Calu3 (cell line): ENCODE results near the gene TRIM37. TPM values are rescaled to one million over a fixed set of nuclear protein-coding genes. Genes with fewer than 3 reads are reported as not detected.

Experiments
- BruUV-seq: library from RNA; stranded (reverse); fragments of 400-500 nt; replicated peaks from 2 replicates; lab custom pipeline; 2021; lab: Mats Ljungman, UMichigan
- CTCF ChIA-PET: fragments of 300-600 bp; sonication (Branson Sonifier 250); formaldehyde crosslinking; loops from one replicate; lab custom pipeline; 2022; ENCODE audit warnings: antibody characterized with exemption; lab: Charles Lee
- DNase-seq: peaks from one replicate; pipeline ENCODE4 v3.0.0; 2022
- H3K27ac Mint-ChIP-seq: one replicate; pipeline ENCODE4 v1.8.0; 2022; ENCODE audit warnings: mixed read lengths; ENCODE audit not compliant: unreplicated experiment
- H3K27me3 Mint-ChIP-seq: one replicate; pipeline ENCODE4 v1.8.0; 2022; ENCODE audit warnings: mixed read lengths; ENCODE audit not compliant: unreplicated experiment
- H3K36me3 Mint-ChIP-seq: one replicate; pipeline ENCODE4 v1.8.0; 2022; ENCODE audit warnings: mild to moderate bottlenecking, moderate library complexity, mixed read lengths; ENCODE audit not compliant: insufficient read depth, unreplicated experiment
- H3K4me1 Mint-ChIP-seq: one replicate; pipeline ENCODE4 v1.8.0; 2022; ENCODE audit warnings: mild to moderate bottlenecking, low read depth, mixed read lengths; ENCODE audit not compliant: unreplicated experiment
- H3K4me3 Mint-ChIP-seq: one replicate; pipeline ENCODE4 v1.8.0; 2022; ENCODE audit warnings: mild to moderate bottlenecking, low read depth, moderate library complexity, mixed read lengths; ENCODE audit not compliant: unreplicated experiment
- H3K9me3 Mint-ChIP-seq: one replicate; pipeline ENCODE4 v1.8.0; 2022; ENCODE audit warnings: low read depth, mixed read lengths; ENCODE audit not compliant: unreplicated experiment
- CTCF ChIP-seq: fragments of 200-600 bp; IDR thresholded peaks from one replicate; pipeline ENCODE4 v1.8.0; 2022; ENCODE audit warnings: antibody characterized with exemption; ENCODE audit not compliant: unreplicated experiment
- intact Hi-C: fragments of 100-400 bp; cut with micrococcal nuclease; formaldehyde crosslinking; loops from one replicate; pipeline ENCODE4 v1.10.0; 2022; ENCODE audit not compliant: unreplicated experiment
- total RNA-seq: library from RNA; stranded (reverse); gene quantifications from 2 replicates; pipeline ENCODE4 v1.2.3, GENCODE V29; 2022

The TRIM37 gene
- total RNA-seq, 1 experiment from 2014 or later, result 16.2 TPM

GRCh38 chr17:59105852-59106462 lies 723 bp downstream of the TRIM37 start:
- intact Hi-C loops, result loop anchor here (10.0 kb wide), 1 partner anchor 49 kb away; the partner anchor contains the start of genes PRR11 and SKA2
- no peaks in the 10 kb centered on the region for H3K27me3 Mint-ChIP-seq
- no peak for TF ChIP-seq CTCF
- CTCF ChIA-PET, result interaction anchor here (1.7 kb wide), 1 partner anchor 49 kb away, joined by 6 read pairs; the partner anchor contains the start of genes PRR11 and SKA2
- no TSS peak for BruUV-seq
- no peaks in the 10 kb centered on the region for H3K4me1 Mint-ChIP-seq
- peaks cover 20% of the 10 kb centered on the region for H3K36me3 Mint-ChIP-seq
- H3K4me3 Mint-ChIP-seq, result peak overlapping the region; percentile 99
- peak; percentile 45 for DNase-seq
- peak overlapping the region; percentile 81 for H3K27ac Mint-ChIP-seq
- no peaks in the 10 kb centered on the region for H3K9me3 Mint-ChIP-seq

DNA sequence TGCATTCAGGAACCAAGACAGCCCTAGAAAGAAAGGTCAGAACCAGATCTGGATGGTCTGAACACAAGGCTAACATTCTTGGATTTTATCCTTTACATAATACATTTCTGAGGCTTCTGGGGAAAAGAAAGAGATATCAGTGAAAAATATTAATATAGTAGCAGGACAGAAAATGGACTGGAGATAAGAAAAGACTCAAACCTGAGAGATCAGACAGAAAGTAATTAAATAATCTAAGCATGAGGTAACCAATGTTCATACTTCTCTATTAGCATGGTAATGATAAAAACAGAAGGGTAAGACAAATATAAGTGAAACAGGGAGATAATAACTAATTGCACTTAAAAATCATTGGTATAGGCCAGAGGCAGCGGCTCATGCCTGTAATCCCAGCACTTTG lies 5.5 kb downstream of the TRIM37 start:
- TF ChIP-seq CTCF, result no peak
- H3K9me3 Mint-ChIP-seq, result no peaks in the 10 kb centered on the region
- DNase-seq, result no peak
- no peak overlapping the region for H3K4me3 Mint-ChIP-seq
- no peaks in the 10 kb centered on the region for H3K27me3 Mint-ChIP-seq
- peaks cover 7% of the 10 kb centered on the region for H3K36me3 Mint-ChIP-seq
- BruUV-seq, result no TSS peak
- no peaks in the 10 kb centered on the region for H3K4me1 Mint-ChIP-seq
- H3K27ac Mint-ChIP-seq, result no peak overlapping the region
- CTCF ChIA-PET, result no interaction called here
- intact Hi-C loops, result loop anchor here (10.0 kb wide), 1 partner anchor 54 kb away; the partner anchor contains the start of genes PRR11 and SKA2

DNA sequence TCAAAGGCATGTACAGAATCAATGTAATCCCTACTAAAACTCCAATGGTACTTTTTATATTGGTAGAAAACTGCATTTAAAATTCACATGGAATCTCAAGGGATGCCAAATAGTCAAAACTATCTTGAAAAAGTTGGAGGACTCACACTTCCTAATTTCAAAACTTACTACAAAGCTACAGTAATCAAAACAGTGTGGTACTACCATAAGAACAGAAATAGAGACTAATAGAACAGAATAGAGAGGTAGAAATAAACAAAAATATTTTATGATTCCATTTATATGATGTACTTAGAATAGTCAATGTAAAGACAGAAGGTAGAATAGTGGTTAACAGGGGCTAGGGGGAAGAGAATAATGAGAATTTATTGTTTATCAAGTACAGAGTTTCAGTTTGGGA lies 8.8 kb downstream of the TRIM37 start:
- intact Hi-C loops, result no loop called here
- no peaks in the 10 kb centered on the region for H3K27me3 Mint-ChIP-seq
- H3K27ac Mint-ChIP-seq, result no peak overlapping the region
- no peaks in the 10 kb centered on the region for H3K36me3 Mint-ChIP-seq
- TF ChIP-seq CTCF, result no peak
- no peaks in the 10 kb centered on the region for H3K9me3 Mint-ChIP-seq
- BruUV-seq, result no TSS peak
- H3K4me1 Mint-ChIP-seq, result peaks cover 19% of the 10 kb centered on the region
- H3K4me3 Mint-ChIP-seq, result no peak overlapping the region
- CTCF ChIA-PET, result no interaction called here
- DNase-seq, result no peak

DNA sequence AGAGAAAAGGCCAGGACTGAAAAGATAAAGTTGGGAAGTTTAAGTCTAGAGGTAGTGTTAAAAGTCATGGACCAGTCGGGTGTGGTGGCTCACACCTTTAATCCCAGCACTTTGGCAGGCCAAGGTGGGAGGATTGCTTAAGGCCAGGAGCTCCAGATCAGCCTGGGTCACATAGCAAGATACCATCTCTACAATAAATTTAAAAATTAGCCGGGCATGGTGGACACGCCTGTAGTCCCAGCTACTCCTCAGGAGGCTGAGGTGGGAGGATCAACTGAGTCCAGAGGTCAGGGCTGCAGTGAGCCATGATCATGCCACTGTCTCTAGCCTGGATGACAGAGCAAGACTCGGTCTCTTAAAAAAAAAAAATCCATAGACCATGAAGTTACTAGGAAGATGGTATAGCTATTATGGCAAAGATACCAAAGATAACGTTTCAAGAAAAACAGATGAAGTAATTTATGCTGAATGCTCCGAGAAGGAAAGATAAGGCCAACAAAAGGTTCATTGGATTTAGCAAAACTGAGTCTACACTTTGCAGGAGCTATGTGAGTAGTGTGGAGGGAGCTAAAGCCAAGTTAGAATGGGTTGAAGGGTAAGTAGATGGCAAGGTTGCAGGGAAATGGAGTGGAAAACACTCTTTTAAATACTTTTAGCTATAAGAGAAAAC lies 11.7 kb downstream of the TRIM37 start:
- CTCF ChIA-PET, result interaction anchor here (0.6 to 0.7 kb wide), 2 partner anchors 18 to 859 kb away, joined by 3 to 4 read pairs; no protein-coding TSS in a partner anchor
- no peak for TF ChIP-seq CTCF
- intact Hi-C loops, result no loop called here
- H3K27me3 Mint-ChIP-seq, result no peaks in the 10 kb centered on the region
- no TSS peak for BruUV-seq
- H3K4me3 Mint-ChIP-seq, result no peak overlapping the region
- H3K4me1 Mint-ChIP-seq, result peaks cover 19% of the 10 kb centered on the region
- no peak overlapping the region for H3K27ac Mint-ChIP-seq
- no peaks in the 10 kb centered on the region for H3K9me3 Mint-ChIP-seq
- H3K36me3 Mint-ChIP-seq, result no peaks in the 10 kb centered on the region
- no peak for DNase-seq
